ENCODE data around the gene MTFMT.

DNA sequence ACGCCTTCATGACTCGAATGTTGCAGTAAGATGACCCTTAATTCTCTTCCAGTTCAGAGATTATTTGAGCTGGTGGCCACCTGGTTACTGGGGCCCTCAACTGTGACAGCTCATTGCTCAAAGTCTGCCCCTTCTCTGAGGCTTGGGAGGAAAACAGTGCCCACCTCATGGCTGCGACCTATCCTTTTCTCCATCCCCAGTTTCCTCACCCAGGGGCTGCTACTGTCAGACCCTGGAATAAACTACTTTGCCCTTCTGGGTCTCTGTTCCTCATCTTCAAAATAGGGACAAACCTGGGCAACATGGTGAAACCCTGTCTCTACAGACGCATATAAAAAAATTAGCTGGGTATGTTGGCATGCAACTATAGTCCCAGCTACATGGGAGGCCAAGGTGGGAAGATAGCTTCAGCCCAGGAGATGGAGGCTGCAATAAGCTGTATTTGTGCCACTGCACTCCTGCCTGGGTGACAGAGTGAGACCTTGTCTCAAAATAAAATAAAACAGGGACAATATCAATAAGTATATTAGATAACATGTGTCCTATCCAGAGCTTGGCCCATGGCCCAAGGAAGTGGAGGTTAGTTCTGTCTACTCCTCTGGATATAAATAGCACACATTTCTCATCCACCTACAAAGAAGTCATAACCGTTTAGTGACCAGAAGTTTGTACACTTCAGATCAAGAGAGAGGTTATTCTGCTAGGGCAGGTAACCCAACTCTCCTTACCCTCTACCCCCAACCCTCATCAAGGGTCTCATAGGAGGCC lies 40.5 kb upstream of the MTFMT start:
- TF ChIP-seq, protein P1, sequence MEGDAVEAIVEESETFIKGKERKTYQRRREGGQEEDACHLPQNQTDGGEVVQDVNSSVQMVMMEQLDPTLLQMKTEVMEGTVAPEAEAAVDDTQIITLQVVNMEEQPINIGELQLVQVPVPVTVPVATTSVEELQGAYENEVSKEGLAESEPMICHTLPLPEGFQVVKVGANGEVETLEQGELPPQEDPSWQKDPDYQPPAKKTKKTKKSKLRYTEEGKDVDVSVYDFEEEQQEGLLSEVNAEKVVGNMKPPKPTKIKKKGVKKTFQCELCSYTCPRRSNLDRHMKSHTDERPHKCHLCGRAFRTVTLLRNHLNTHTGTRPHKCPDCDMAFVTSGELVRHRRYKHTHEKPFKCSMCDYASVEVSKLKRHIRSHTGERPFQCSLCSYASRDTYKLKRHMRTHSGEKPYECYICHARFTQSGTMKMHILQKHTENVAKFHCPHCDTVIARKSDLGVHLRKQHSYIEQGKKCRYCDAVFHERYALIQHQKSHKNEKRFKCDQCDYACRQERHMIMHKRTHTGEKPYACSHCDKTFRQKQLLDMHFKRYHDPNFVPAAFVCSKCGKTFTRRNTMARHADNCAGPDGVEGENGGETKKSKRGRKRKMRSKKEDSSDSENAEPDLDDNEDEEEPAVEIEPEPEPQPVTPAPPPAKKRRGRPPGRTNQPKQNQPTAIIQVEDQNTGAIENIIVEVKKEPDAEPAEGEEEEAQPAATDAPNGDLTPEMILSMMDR (IDR thresholded peaks at IDR 0.05; ENCODE audit: poor library complexity) = no peak
- no peak for TF ChIP-seq EZH2 (IDR thresholded peaks at IDR 0.05; ENCODE audit: borderline replicate concordance)

Measured in hepatocyte (in vitro differentiated cells).